HG02981 (cell line): ENCODE measurements around the gene REEP3.
A peak's percentile ranks its signal among the peaks of the same experiment; 100 is the strongest.

ENCODE experiments used
- ATAC-seq: cut with Tn5 transposase; IDR thresholded peaks from one replicate; pipeline ENCODE4 v1.9.1; 2021; ENCODE audit warnings: mild to moderate bottlenecking, moderate library complexity; ENCODE audit not compliant: unreplicated experiment

Gene REEP3

GRCh38 chr10:63505562-63505961 is 15.6 kb upstream of the REEP3 start:
- no peak for ATAC-seq

GRCh38 chr10:63506554-63506953 is 14.6 kb upstream of the REEP3 start:
- no peak for ATAC-seq

GRCh38 chr10:63515002-63515763 is 6.0 kb upstream of the REEP3 start:
- peak; percentile 50 for ATAC-seq

- no peak for ATAC-seq
Measured at GRCh38 chr10:63516207-63516606, 5.0 kb upstream of the REEP3 start.

GRCh38 chr10:63518690-63519288 is 2.4 kb upstream of the REEP3 start:
- ATAC-seq = no peak

GRCh38 chr10:63521416-63522276 is 445 bp downstream of the REEP3 start:
- ATAC-seq = peak; percentile 65

- no peak for ATAC-seq
Measured at GRCh38 chr10:63522277-63522687, 1.1 kb downstream of the REEP3 start.

GRCh38 chr10:63522995-63523394 is 1.8 kb downstream of the REEP3 start:
- no peak for ATAC-seq

GRCh38 chr10:63525021-63525420 is 3.8 kb downstream of the REEP3 start:
- ATAC-seq = no peak

GRCh38 chr10:63527401-63527800 is 6.2 kb downstream of the REEP3 start:
- ATAC-seq = no peak

GRCh38 chr10:63528084-63528744 is 7.0 kb downstream of the REEP3 start:
- ATAC-seq = no peak

- no peak for ATAC-seq
Measured at GRCh38 chr10:63530409-63530808, 9.2 kb downstream of the REEP3 start.

GRCh38 chr10:63534723-63535122 is 13.5 kb downstream of the REEP3 start:
- no peak for ATAC-seq

- ATAC-seq = no peak
Measured at GRCh38 chr10:63536698-63537097, 15.5 kb downstream of the REEP3 start.

GRCh38 chr10:63537536-63537935 is 16.3 kb downstream of the REEP3 start:
- no peak for ATAC-seq

- no peak for ATAC-seq
Measured at GRCh38 chr10:63539377-63539776, 18.2 kb downstream of the REEP3 start.

- no peak for ATAC-seq
Measured at GRCh38 chr10:63539994-63540393, 18.8 kb downstream of the REEP3 start.

- no peak for ATAC-seq
Measured at GRCh38 chr10:63542835-63543575, 21.8 kb downstream of the REEP3 start.

- no peak for ATAC-seq
Measured at GRCh38 chr10:63543576-63543962, 22.4 kb downstream of the REEP3 start.

GRCh38 chr10:63544418-63544817 is 23.2 kb downstream of the REEP3 start:
- ATAC-seq = no peak
